ENCODE data around the gene CHIA.

Gene CHIA

DNA sequence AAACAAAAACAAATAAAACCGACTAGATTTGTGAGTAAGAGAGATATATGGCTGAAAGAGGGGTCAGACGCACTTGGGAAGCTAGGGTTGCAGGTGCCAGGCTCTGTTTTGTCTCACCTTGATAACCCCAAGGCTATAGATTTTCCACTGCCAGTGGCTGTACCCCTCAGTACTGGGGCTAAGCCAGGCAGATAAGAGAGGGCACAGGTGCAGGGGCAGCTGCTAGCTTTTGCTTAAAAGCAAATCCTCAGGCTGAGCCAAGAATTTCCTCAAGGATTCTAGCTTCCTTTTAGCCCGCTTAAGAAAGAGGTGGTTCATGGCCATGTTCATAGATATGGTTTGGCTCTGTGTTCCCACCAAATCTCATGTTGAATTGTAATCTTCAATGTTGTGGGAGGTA lies 79.0 kb downstream of the CHIA start:
- no peak for DNase-seq

Data from activated CD4-positive, alpha-beta T cell treated with anti-CD3 and anti-CD28 coated beads, Interleukin-10, Interleukin-2, amounts not matched to agents 100 ng/mL and 50 ng/mL, durations not matched to agents 16 hours and 8 hours (primary cell).